Measurements from ENCODE around the gene MCUR1.
"Not testable (repeated sequence)": the region's sequence is repeated elsewhere in the genome, so short reads cannot be mapped to it uniquely, and the experiment has no call there.

MCUR1 gene

DNA sequence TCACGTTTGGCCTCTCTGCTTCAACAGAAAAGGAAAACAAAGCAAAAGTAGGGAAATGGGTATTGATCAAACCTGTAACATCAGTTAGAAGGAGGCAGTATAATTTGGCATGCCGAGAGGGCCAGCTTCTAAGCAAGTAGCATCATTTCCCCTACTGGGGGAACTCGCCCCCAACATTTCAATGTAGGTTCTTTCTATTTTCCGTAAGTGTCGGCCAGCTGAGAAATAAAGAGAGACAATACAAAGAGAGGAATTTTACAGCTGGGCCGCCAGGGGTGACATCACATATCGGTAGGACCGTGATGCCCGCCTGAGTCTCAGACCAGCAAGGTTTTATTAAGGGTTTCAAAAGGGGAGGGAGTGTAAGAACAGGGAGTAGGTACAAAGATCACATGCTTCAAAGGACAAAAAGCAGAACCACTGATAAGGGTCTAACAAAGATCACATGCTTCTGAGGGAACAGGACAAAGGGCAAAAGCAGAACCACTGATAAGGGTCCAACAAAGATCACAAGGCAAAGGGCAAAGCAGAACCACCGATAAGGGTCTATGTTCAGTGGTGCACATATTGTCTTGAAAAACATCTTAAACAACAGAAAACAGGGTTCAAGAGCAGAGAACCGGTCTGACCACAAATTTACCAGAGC, 14.4 kb upstream of the MCUR1 start:
- DNase-seq, result not testable (repeated sequence)

DNA sequence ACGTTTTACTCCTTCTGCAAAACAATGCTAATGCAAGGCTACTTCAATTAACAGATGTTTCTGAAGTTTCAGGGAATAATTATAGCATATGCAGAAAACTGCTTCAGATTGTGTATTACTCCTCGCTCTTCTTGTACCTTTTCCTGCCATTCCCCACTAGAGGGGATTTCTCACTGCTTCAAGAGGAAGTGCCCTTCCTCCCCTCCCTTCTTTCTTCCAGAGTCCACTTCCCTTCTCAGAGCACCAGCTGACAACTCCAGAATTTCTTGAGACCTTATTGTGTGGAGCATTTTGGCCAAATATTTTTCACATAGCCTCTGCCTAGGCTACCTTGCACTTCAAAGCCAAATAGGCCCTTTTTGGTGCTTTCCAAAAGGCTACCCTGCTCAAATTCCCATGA, 12.7 kb upstream of the MCUR1 start:
- DNase-seq, result no peak

DNA sequence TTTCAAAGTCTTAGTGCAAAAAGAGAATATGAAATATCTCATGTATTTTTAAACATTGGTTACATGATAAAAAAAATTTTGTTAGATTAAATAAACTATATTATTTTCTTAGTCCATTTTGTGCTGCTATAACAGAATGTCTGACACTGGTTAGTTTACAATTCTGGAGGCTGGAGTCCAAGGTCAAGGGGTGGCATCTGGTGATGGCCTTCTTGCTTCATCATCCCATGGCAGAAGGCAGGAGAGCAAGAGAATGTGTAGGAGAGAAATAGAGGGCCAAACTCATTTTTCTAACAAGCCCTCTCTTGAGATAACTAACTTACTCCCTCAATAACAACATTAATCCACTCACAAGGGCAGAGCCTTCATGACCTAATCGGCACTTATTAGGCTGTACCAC, 11.5 kb upstream of the MCUR1 start:
- DNase-seq, result no peak

DNA sequence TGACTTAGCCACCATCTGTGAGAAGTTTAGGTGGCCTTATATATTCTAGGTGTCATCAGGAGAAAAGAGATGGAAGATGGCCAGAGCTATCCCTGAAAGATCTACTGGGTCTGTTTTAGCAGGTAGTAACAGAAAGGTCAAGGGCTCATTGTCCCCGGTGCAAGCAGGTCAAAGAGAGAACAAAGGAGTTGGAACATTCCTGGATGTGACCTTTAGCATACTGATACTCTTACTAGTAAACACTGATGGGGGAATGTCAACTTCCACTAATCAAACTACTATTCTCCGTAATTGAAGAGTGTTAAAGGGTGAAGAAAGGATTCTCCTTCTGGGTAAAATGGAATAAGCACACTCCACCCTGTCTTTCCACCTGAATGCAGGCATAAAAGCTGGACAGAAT, 4.0 kb upstream of the MCUR1 start:
- no peak for DNase-seq

DNA sequence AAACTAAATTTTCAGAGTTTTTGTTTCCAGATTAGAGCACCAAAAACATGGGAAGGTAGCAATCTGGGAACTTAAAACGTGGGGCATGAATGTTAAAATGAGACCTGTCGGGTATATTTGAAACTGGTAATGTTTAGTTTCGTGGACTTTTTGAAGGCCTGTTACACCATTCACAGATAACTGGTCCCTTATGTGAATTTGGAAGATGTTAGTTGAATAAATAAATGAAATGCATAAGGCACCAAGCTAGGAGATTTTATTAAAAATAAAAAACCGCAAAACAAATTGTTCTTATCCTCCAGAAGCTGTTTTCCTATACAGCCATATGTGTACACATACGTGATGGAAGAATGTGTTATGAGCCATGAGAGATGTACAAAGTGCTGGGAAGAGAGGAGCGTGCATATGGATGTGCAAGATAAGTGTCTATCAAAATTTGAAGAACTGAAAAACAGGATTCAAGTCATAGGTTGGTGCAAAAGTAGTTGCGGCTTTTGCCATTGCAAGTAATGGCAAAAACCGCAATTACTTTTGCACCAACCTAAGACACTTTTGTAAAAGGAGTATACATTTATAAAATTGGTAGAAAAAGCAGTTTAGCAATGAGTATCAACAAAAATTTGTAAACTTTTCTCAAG, 700 bp upstream of the MCUR1 start:
- no peak for DNase-seq

DNA sequence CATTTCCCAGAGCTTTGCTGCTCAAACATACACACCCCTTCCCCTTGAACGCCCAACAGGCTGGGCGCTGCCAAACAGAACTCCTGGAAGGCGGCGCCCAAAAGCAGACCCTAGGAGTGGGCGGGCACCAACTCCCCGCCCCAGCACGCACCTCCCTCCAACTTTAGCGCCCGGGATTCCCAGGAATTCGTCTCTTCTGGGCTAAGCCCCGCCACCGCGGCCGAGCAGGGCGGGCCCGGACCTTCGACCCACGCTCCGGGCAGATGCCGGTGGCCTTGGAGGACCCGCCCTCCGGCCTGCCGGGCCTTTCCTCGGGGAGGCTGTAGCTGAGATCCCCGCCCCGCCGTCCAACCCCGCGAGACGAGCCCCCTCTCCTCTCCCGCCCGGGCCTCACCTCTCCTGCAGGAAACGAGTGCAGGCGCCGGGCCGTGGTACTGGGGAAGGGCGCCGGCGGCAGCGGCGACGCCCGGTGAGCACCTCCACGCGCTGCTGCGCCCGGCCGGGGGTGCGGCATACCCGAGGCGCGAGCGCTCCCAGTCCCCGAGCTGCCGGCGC, 659 bp downstream of the MCUR1 start:
- no peak for DNase-seq

DNA sequence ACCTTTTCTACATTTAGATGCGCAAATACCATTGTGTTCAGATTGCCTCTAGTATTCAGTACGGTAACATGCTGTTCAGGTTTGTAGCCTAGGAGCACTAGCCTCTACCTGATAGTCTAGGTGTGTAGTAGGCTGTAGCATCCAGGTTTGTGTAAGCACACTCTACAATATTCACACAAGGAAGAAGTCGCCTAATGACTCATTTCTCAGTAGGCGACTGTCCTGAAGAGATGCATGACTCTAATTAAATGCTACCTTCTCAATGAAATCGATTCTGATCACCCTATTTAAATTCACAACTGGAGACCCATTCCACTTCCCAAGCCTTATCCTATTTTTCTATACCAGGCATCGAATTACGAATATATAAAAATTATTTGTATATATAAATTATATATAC, 1.3 kb downstream of the MCUR1 start:
- DNase-seq, result no peak

DNA sequence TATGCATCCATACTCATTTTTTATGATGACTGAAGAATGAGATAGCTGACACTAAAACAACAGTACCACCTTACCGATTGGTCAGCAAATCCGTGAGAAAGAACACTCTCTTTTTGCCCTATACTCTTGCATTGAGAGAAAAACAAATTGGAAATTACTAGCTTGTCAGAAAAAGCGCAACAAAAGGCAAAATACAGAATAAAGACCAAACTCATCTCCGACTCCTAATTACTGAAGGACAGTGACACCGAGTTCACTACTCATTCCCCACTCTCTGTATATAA, 2.1 kb downstream of the MCUR1 start:
- no peak for DNase-seq

DNA sequence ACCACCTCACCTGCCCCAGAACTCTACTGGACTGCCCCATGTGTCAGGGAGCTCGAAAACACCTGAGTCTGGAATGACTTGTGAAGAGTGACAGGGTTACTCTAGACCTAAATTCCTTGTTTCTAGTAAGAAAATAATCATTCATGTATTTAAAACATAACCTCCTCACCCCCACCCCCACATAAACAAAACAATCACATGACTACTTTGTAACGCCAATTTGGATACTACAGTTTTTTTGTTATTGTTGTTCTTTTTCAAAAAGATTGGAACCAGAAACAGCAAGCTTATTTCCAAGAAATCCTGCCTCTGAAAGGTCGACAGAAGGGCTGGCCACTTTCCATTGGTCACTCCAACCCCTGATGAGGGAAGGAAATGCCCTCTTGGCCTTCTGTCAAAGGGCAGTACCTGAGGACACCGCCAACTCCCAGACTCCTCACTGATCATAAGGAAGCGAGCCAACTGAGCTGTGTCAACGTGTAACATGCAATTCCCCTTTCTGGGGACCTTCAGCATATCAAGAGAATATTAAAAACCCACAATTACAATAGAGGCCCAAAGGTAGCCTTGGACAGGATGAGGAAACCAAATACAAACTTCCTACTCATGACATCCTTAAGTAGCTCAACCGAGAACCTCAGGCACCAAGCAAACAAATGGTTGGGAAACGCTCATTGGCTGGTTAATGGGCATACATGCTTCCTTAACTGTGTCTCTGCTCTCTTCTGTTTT, 2.6 kb downstream of the MCUR1 start:
- DNase-seq, result no peak

DNA sequence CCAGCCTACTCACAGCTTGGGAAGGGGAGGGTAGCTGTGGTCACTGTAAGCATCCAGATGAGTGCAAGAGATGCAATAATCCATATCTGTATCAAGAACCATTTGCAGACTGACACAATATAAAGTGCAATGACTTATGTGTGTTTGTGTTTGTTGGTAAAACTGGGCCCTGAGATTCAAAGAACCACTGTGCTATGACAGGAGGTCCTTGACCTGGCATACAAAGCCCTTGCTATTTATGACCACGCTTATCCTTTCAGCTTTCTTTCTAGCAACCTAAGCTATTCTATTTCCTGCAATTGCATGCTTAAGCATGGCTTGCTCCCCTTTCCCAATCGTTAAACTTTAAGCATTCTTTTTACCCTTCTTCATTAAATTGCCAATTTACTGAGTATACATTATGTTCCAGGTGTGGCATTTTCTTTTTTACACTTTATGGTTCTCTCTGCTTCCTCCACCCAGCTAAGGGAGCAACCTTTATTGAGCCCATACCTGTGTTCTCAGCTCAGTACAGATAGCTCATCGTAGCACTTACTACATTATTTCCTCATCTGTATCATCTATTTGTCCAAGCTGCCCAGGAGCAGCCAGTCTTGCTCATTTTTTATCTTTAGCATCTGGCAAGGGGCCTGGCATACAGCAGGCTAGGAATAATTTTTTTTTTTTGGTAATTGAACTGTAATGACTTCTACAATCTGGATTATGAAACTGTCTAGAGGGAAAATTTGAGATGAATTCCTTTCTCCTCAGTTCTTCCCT, 3.5 kb downstream of the MCUR1 start:
- DNase-seq, result no peak

DNA sequence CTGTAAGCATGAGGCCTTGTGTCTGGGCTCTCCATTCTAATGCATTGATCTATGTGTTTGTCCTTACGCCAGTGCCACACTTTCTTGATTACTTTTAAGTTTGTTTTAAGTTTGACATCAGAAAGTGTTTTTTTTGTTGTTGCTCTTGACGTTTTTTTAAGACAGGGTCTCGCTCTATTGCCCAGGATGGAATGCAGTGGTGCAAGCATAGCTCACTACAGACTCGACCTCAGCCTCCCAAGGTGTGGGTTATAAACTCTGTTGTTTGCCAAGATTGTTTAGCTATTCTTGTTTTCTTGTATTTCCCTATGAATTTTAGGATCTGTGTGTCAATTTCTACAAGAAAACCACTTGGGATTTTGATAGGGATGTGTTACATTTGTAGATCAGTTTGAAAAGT, 5.6 kb downstream of the MCUR1 start:
- DNase-seq, result no peak

DNA sequence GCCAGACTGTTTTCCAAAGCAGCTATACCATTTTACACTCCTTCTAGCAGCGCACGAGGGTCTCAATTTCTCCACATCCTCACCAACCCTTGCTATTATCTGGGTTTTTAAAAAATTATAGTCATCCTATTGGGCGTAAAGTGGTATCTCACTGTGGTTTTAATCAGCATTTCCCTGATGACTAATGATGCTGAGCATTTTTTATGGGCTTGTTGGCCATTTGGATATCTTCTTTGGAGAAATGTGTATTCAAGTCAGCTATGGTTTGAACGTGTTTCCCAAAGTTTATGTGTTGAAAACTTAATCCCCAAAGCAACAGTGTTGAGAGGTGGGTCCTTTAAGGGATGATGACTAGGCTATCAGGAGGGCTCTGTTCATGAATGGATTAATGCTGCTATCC, 6.7 kb downstream of the MCUR1 start:
- DNase-seq, result no peak

DNA sequence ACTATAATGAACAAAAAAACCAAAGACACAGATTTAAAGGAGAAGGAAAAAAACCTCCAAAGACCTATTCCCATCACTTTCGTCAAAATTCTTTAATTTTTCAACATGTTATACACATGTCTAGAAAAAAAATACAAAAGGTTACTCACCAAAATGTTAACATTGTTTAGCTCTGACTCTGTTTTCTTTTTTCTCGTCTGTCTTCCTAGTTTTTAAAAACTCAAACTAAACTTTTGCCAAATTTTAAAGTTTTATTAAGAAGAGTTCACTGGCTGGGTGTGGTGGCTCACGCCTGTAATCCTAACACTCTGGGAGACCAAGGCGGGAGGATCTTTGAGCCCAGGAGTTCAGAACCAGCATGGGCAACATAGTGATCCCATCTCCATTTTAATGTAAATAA, 10.8 kb downstream of the MCUR1 start:
- no peak for DNase-seq

DNA sequence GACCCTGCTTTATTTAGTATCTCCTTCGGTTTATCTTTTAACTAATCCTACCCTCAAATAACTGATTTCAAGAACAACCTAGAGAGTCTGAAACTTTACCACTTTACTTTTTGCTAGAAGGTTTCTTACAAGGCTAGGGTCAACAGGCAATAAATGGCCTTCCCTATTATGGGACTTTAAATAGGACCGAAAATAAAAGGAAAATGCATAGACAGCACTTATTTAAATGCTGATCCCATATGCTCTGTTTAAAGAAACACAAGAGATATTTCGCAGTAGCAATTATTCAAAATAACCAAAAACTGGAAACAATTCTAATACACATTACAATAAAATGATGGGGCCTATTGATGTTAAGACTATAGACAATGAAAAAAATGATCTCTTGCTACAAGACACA, 13.7 kb downstream of the MCUR1 start:
- DNase-seq, result no peak

DNA sequence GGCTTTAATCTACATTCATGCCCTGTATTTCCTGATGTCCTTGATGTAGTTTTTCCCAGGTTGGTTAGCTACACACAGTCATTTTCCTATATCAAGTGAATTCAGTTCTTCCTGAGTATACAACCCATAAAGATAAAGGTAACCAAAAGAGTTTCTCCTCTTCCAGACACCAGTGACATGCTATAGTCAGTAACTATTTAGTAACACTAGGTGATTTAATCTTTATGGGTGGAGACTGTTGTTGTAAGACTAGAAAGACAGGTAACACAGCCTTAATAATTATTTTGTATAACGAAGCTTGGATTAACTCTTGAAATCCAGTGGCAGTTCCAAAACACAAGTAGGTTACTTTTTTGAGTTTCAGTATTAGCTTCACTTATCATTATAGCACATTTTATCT, 17.6 kb downstream of the MCUR1 start:
- DNase-seq, result no peak

DNA sequence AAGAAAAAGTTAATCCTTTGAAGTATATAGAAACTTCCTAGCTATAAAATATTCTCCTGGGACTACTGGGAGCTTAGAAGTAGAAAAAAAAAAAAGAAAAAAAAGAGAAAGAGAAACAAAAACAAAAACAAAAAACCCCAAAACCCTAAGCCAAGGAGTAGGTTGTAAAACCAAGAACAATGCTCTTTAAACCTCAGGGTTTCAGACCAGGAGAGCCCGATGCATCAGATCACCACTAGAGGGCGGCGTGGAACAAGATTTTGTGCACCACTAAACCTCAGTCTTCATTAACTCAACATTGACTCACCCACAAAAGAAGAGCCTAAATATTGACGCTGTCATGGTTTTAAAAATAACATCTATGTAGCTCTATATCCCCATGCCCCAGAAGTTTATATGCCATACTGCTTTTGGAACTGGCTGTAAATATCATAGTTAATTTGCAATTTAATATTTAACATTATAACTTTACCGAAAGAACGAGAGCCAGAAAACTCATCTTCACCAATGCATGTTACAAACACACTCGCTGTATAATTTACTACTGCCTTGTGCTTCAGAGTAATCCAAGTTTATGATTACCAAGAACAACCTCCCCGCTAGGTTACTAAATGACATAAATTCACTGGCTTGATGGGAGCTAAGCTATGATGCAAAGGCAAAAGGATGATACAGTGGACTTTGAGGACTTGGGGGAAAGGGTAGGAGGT, 19.2 kb downstream of the MCUR1 start:
- peak; percentile 73 for DNase-seq

DNA sequence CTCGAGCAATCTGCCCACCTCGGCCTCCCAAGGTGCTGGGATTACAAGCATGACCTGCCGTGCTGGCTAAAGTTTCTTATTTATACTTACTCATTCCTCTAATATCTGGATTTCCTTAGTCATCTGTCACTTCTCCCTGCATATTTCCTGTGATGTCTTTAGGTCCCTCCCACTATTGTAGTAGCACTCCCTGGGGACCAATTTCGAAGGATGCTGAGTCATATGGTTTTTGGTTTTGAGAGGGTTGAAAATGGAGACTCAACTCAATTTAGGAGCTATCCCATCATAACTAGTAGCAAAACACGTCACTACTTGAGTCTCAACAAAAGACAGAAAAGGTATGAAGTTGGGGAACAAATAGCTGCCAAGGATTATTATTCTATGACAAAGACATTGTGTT, 20.2 kb downstream of the MCUR1 start:
- DNase-seq, result no peak

DNA sequence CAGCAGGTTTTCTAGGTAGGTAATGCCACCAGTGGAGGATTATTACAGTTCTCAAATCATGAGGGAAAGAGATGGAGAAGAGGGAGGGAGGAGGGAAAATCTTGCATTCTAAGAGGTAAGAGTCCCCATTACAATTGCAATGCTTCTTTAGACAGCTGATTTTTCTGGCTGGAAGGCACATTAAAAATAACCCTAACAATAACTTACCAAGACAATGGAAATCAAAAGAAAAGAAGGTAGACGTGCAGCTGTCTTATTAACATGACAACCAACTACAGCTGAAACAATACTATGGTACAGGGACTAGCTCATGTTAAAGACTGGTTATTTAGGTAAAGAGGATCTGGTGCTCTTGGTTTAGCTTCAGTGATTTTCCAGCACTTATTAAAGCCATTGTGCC, 24.6 kb downstream of the MCUR1 start:
- no peak for DNase-seq

DNA sequence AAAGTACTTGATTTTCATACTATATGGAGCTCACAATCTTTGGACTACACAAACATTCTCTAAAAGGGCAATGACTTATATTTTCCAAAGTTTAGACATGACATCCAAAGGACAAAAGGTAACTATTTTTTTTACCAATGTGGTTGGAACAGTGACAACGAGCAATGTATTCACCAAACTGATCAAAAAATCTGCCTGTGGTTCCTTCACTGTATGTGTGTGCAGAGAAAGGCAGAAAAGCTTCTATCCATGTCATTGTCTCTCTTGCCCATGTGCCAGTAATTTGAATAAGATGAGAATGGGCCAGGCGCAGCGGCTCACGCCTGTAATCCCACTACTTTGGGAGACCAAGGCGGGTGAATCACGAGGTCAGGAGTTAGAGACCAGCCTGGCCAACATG, 25.5 kb downstream of the MCUR1 start:
- no peak for DNase-seq

DNA sequence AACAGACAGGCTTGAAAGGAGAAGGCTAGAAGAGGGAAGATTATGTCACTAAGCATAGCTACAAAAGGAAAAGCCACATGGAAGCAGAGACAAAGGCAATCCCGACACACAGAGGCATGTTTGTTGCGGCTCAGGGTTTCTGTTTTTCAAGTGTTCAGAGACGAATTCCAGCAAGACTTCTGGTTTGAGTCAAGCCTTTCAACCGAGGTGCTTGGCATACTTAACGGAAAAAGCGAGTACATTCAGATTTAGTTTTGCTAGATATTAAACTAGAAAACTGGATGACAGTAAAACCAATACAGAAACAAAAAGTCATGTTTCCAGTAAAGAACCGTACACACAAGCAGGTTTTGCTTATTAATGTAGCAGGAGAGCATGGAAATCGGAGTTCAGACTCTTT, 27.2 kb downstream of the MCUR1 start:
- no peak for DNase-seq

DNA sequence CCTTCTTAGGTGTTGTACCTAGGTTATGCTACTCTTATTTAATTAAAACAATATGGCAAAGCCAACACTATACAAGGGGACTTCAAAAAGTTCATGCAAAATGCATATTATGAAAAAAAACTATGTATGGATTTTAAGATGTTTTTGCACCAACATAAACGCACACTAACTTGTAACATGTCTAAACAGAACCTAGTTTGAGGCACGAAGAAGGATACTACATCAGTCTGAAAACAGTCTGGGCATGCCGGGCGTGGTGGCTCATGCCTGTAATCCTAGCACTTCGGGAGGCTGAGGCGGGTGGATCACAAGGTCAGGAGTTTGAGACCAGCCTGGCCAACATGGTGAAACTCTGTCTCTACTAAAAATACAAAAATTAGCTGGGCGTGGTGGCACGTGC, 34.2 kb downstream of the MCUR1 start:
- not testable (repeated sequence) for DNase-seq

DNA sequence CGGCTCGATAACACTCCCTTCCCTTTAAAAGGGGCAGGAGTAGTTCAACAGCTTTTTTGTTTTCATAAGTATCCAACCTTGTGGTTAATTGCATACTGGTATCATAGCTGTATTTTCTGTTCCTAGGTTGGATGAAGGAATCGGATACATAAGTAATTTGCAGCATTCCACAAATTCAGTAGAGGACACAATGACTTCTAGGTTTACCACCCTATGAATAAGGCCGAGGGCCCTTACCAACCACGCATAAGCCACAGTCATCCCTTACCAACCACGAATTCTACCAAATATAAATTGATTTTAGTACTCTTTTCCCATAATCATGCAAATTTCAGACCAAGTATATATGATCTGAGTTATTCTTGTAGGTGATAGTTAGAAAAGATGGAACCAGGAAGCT, 36.3 kb downstream of the MCUR1 start:
- DNase-seq, result no peak

DNA sequence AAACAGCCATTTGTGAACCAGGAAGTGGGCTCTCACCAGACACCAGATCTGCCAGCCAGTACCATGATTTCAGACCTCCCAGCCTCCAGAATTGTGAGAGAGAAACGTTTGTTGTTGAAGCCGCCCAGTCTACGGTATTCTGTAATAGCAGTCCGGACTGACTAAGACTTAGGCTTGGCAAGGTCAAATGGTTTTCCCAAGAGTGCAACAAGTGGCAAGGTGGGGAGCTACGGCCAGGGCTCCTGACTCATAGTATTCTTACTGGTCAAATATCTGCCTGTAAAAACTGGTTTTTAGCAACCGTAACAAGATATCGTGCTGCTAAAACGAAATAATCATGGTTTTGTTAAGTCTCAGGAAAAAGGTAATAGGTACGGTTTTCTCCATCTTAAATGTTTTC, 37.8 kb downstream of the MCUR1 start:
- no peak for DNase-seq

Measured in activated CD4-positive, alpha-beta T cell treated with anti-CD3 and anti-CD28 coated beads for 1 hour (primary cell).